K562 (cell line): ENCODE measurements around the gene ARL6IP4. TPM values are rescaled to one million over a fixed set of nuclear protein-coding genes. Genes with fewer than 3 reads are reported as not detected.

Experiments used
- ATAC-seq: fragments of 200-7000 bp; cut with Tn5 transposase; 3 replicates; pipeline ENCODE4 v1.9.1; 2020; ENCODE audit warnings: moderate library complexity
- BruUV-seq: library from RNA; stranded (reverse); fragments of 400-500 nt; replicated peaks from 2 replicates; lab custom pipeline; 2021; lab: Mats Ljungman, UMichigan
- CTCF ChIA-PET: fragments of 300-600 bp; formaldehyde crosslinking; extraction: SDS; loops from one replicate; lab custom pipeline; 2021; ENCODE audit warnings: low intra/inter-chr PET ratio; lab: Yijun Ruan, JAX
- POLR2A ChIA-PET: fragments of 300-600, 350-650 bp; sonication (Branson Sonifier 250); formaldehyde crosslinking; extraction: SDS; loops from one replicate; lab custom pipeline; 2021; ENCODE audit warnings: antibody characterized with exemption, inconsistent platforms; lab: Yijun Ruan, JAX
- DNase-seq, 4 experiments: peaks; one replicate each; pipeline versions ENCODE4 v3.0.0 to v3.0.0-alpha.2; 2011 to 2018; ENCODE audit warnings: low spot score in 3 of 4, mixed read lengths in 3 of 4; ENCODE audit errors: extremely low read depth in 1 of 4
- FAIRE-seq: peaks from 2 replicates; lab custom pipeline; 2011; peaks lifted over from hg19 to GRCh38; lab: Jason Lieb, UNC
- H2AFZ ChIP-seq: 2 replicates; pipeline ENCODE4 v1.6.0; 2011; ENCODE audit warnings: low read depth, low read length, control low read depth, inconsistent platforms
- H3K27ac ChIP-seq: fragments of 200-600 bp; 3 replicates; pipeline ENCODE4 v1.8.0; 2011; ENCODE audit warnings: low read depth, mild to moderate bottlenecking, control low read depth, inconsistent platforms, low read length, moderate library complexity, mixed read lengths; ENCODE audit errors: extremely low read depth
- H3K27me3 ChIP-seq, 2 experiments: fragments of 300-600 bp in 1 of 2; 2 replicates in 1 of 2; 3 replicates in 1 of 2; pipeline versions ENCODE4 v1.6.0 to v1.8.0; 2011; ENCODE audit warnings: inconsistent platforms in 2 of 2, low read length in 2 of 2, mild to moderate bottlenecking in 1 of 2, mixed read lengths in 1 of 2, moderate library complexity in 1 of 2; ENCODE audit not compliant: control insufficient read depth in 2 of 2, insufficient read depth in 2 of 2
- H3K36me3 ChIP-seq: fragments of 300-600 bp; 3 replicates; pipeline ENCODE4 v1.8.0; 2011; ENCODE audit warnings: mild to moderate bottlenecking, low read length, inconsistent platforms; ENCODE audit not compliant: control insufficient read depth, insufficient read depth
- H3K4me1 ChIP-seq, 2 experiments: fragments of 200-600 bp in 1 of 2; replicated peaks in 1 of 2; 2 replicates in 1 of 2; 3 replicates in 1 of 2; pipeline versions ENCODE4 v1.5.1 to v1.8.0; 2011; ENCODE audit warnings: inconsistent platforms in 2 of 2, low read length in 2 of 2, mild to moderate bottlenecking in 1 of 2, mixed read lengths in 1 of 2, moderate library complexity in 1 of 2; ENCODE audit not compliant: control insufficient read depth in 2 of 2, insufficient read depth in 2 of 2
- H3K4me2 ChIP-seq: 2 replicates; pipeline ENCODE4 v1.6.1; 2011; ENCODE audit warnings: low read length, control low read depth, inconsistent platforms, mixed read lengths; ENCODE audit not compliant: insufficient read depth
- H3K4me3 ChIP-seq: fragments of 200-600 bp; sonication (generic), shearing (Covaris generic); 2 replicates; pipeline ENCODE4 v1.5.1; 2016; ENCODE audit warnings: control low read depth, inconsistent platforms
- H3K79me2 ChIP-seq: fragments of 200-600 bp; 3 replicates; pipeline ENCODE4 v1.8.0; 2011; ENCODE audit warnings: low read length, inconsistent platforms; ENCODE audit not compliant: control insufficient read depth, insufficient read depth
- H3K9ac ChIP-seq, 2 experiments: 2 replicates each; pipeline versions ENCODE4 v1.6.0 to v1.6.1; 2011; ENCODE audit warnings: low read depth in 2 of 2, low read length in 2 of 2, control low read depth in 1 of 2, inconsistent platforms in 1 of 2, mild to moderate bottlenecking in 1 of 2, mixed read lengths in 1 of 2; ENCODE audit not compliant: insufficient read depth in 1 of 2
- H3K9me1 ChIP-seq: one replicate; pipeline ENCODE4 v1.6.0; 2011; ENCODE audit warnings: inconsistent platforms, mild to moderate bottlenecking, low read length, moderate library complexity; ENCODE audit not compliant: control insufficient read depth, insufficient read depth
- H3K9me3 ChIP-seq: replicated peaks from 2 replicates; pipeline ENCODE4 v1.5.1; 2011; ENCODE audit warnings: low read depth, low read length, inconsistent platforms; ENCODE audit not compliant: control insufficient read depth, insufficient read depth
- H4K20me1 ChIP-seq: replicated peaks from 2 replicates; pipeline ENCODE4 v1.6.1; 2011; ENCODE audit warnings: low read length, inconsistent platforms, mixed read lengths; ENCODE audit not compliant: control insufficient read depth, insufficient read depth
- ARHGAP35 ChIP-seq: fragments of 450-650 bp; IDR thresholded peaks from 2 replicates; pipeline ENCODE4 v1.6.1; 2018; ENCODE audit not compliant: partially characterized antibody
- E2F1 ChIP-seq: sonication (generic); formaldehyde crosslinking; IDR thresholded peaks from 2 replicates; pipeline ENCODE4 v1.8.1; 2023; ENCODE audit warnings: mild to moderate bottlenecking, missing genetic modification reagents, moderate library complexity
- MLX ChIP-seq, 2 experiments: fragments of 450-650 bp in 1 of 2; sonication (generic) in 1 of 2; formaldehyde crosslinking; conservative IDR thresholded peaks; 2 replicates each; pipeline versions ENCODE4 v1.4.0 to v1.8.1; 2020 to 2022; ENCODE audit warnings: mild to moderate bottlenecking in 1 of 2, missing genetic modification reagents in 1 of 2
- SMARCC2 ChIP-seq: fragments of 450-650 bp; IDR thresholded peaks from 2 replicates; pipeline ENCODE4 v1.6.1; 2017; ENCODE audit warnings: antibody characterized with exemption, moderate library complexity, mild to moderate bottlenecking, low read depth
- TEAD1 ChIP-seq, 2 experiments: fragments of 450-650 bp in 1 of 2; sonication (generic) in 1 of 2; formaldehyde crosslinking; IDR thresholded peaks; 2 replicates each; pipeline versions ENCODE4 v1.4.0 to v1.8.0; 2020 to 2022; ENCODE audit warnings: mild to moderate bottlenecking in 2 of 2, missing genetic modification reagents in 1 of 2
- TFAM ChIP-seq: fragments of 250-450 bp; sonication (Bioruptor Pico); conservative IDR thresholded peaks from 2 replicates; pipeline ENCODE4 v1.5.0; 2021; ENCODE audit warnings: mild to moderate bottlenecking, moderate library complexity
- ZBTB33 ChIP-seq: sonication (generic); formaldehyde crosslinking; IDR thresholded peaks from 2 replicates; pipeline ENCODE4 v1.8.1; 2023; ENCODE audit warnings: mild to moderate bottlenecking, missing genetic modification reagents
- ZNF184 ChIP-seq: sonication (generic); formaldehyde crosslinking; IDR thresholded peaks from 2 replicates; pipeline ENCODE4 v1.5.0; 2020; ENCODE audit warnings: missing genetic modification reagents
- ZNF274 ChIP-seq: IDR thresholded peaks from 2 replicates; pipeline ENCODE4 v1.6.1; 2011; ENCODE audit warnings: low read depth, mild to moderate bottlenecking, low read length, moderate library complexity, borderline replicate concordance
- ZNF589 ChIP-seq: fragments of 200-800 bp; sonication (Bioruptor generic); IDR thresholded peaks from 2 replicates; pipeline ENCODE4 v1.6.1; 2016; ENCODE audit warnings: low read depth, missing genetic modification characterization, missing compliant biosample characterization
- ZSCAN29 ChIP-seq: fragments of 450-650 bp; IDR thresholded peaks from 2 replicates; pipeline ENCODE4 v1.6.1; 2017
- WGBS: fragments of 100-300 bp; shearing (Covaris generic); methylation state at CpG from one replicate; pipeline ENCODE4 v1.1.6; 2016; ENCODE audit warnings: low coverage, mixed read lengths; ENCODE audit not compliant: insufficient coverage; ENCODE audit errors: missing lambda C conversion rate; 5-methylcytosine and 5-hydroxymethylcytosine counted together
- in situ Hi-C: fragments of 300-500 bp; cut with MboI; formaldehyde crosslinking; loops from 4 replicates; pipeline ENCODE4 v1.15.0; 2018; ENCODE audit warnings: inconsistent platforms, mixed read lengths
- intact Hi-C: fragments of 100-400 bp; cut with micrococcal nuclease; formaldehyde crosslinking; loops from 2 replicates; pipeline ENCODE4 v1.14.2; 2022
- polyA plus RNA-seq, 8 experiments: library from polyadenylated mRNA; depleted of rRNA in 4 of 8; stranded (reverse) in 5 of 8; unstranded in 3 of 8; fragments of >200 nt; fragmentation: Nextera tagmentation in 2 of 8; fragmentation: Illumina TruSeq in 1 of 8; extraction: Ambion mirVana in 2 of 8; extraction: Trizol in 1 of 8; gene quantifications; 2 replicates each; pipeline versions ENCODE4 v1.2.1 to v1.2.3, GENCODE V29; 2011 to 2014; ENCODE audit warnings: inconsistent platforms in 1 of 8, missing spikeins in 1 of 8
- total RNA-seq, 7 experiments: library from RNA; depleted of rRNA in 6 of 7; stranded (reverse); fragments of >200 nt in 6 of 7; fragmentation: Illumina TruSeq in 2 of 7; extraction: Trizol in 2 of 7; gene quantifications; 2 replicates each; pipeline versions ENCODE4 v1.2.1 to v1.2.3, GENCODE V29; 2011 to 2021; ENCODE audit warnings: low replicate concordance in 1 of 7

ARL6IP4 gene
- total and polyA plus RNA-seq, 9 of the 15 experiments (the other 6 are each of a cell fraction or from before 2014, with no cell fraction given) = 2.4 to 255 (median 151) TPM

- H2AFZ ChIP-seq = no peak overlapping the region
- 72% methylated on average over 13 of the region's 13 CpGs for WGBS
- in situ Hi-C loops = no loop called here
- H3K36me3 ChIP-seq = peaks cover 14% of the 10 kb centered on the region; the same call in 2 of the 3 replicates
- no peaks in the 10 kb centered on the region for H3K9me3 ChIP-seq
- DNase-seq = no peak
- H3K9ac ChIP-seq = no peak overlapping the region
- FAIRE-seq = no peak
- BruUV-seq = no TSS peak
- ChIA-PET CTCF (no interaction called here), POLR2A (interaction anchor here (1.0 to 1.1 kb wide), 2 partner anchors 9 to 10 kb away, joined by 3 read pairs; no protein-coding TSS in a partner anchor)
- intact Hi-C loops = loop anchor here (10.0 kb wide), 1 partner anchor 157 kb away; no protein-coding TSS in a partner anchor
- H3K4me1 ChIP-seq = peaks cover 15 to 83% of the 10 kb centered on the region in 2 experiments
- H3K4me3 ChIP-seq = no peak overlapping the region
- no peak for ATAC-seq
- no peak overlapping the region for H3K27ac ChIP-seq
- H3K9me1 ChIP-seq = no peaks in the 10 kb centered on the region
- H3K79me2 ChIP-seq = no peaks in the 10 kb centered on the region; the same call in 2 of the 3 replicates
- no peak overlapping the region for H3K4me2 ChIP-seq
- no peaks in the 10 kb centered on the region for H3K27me3 ChIP-seq
- 0 out of 2 replicates have a peak, but pooled peaks cover 3% of the 10 kb centered on the region for H4K20me1 ChIP-seq
- TF ChIP-seq ZNF274 (no peak), TEAD1 (CRISPR knock-in tag; IDR thresholded peaks at IDR 0.05) (no peak), ZNF589 (CRISPR knock-in tag) (no peak), ZBTB33 (CRISPR knock-in tag) (no peak), MLX (CRISPR knock-in tag; conservative IDR thresholded peaks at IDR 0.05) (no peak), ZSCAN29 (no peak), TFAM (CRISPR knock-in tag) (no peak), ZNF184 (CRISPR knock-in tag) (no peak), ARHGAP35 (no peak), SMARCC2 (no peak), E2F1 (CRISPR knock-in tag) (no peak)
Measured at GRCh38 chr12:122988036-122988435, 7.6 kb downstream of the ARL6IP4 start.
